ENCODE measurements around the gene ROR1. TPM values are rescaled to one million over a fixed set of nuclear protein-coding genes. Genes with fewer than 3 reads are reported as not detected.

Gene ROR1
- total RNA-seq, 4 donors from 2014 or later = 0.73 to 2.6 (median 1.4) TPM

DNA sequence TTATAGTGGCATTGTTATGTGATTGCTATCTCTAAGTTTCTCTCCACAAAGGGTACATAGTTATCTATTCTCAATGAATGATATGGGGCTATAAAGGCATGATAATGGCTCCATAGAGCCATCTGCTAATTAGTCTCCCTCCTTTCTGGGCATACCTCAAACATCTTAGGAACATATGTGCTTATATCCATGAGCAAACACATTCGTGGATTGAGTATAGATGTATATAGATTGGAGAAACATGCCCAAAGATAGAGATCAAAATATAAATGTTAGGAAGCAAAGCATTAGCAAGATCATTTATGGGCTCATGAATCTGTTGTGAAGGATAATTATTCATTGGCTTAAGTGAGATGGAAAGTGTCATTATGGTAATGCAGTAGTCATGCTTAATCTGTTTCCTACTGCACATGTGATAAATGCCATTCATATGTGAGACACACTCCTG lies 273.8 kb downstream of the ROR1 start:
- intact Hi-C loops (cut with DNase I) = no loop called here
- 92% methylated on average over 1 of the region's 1 CpG for WGBS, 2 donors
- TF ChIP-seq POLR2A (IDR thresholded peaks at IDR 0.05) = no peak
- TF ChIP-seq, protein P1, sequence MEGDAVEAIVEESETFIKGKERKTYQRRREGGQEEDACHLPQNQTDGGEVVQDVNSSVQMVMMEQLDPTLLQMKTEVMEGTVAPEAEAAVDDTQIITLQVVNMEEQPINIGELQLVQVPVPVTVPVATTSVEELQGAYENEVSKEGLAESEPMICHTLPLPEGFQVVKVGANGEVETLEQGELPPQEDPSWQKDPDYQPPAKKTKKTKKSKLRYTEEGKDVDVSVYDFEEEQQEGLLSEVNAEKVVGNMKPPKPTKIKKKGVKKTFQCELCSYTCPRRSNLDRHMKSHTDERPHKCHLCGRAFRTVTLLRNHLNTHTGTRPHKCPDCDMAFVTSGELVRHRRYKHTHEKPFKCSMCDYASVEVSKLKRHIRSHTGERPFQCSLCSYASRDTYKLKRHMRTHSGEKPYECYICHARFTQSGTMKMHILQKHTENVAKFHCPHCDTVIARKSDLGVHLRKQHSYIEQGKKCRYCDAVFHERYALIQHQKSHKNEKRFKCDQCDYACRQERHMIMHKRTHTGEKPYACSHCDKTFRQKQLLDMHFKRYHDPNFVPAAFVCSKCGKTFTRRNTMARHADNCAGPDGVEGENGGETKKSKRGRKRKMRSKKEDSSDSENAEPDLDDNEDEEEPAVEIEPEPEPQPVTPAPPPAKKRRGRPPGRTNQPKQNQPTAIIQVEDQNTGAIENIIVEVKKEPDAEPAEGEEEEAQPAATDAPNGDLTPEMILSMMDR (IDR thresholded peaks at IDR 0.05) = no peak
- H3K27ac ChIP-seq = no peak overlapping the region
- H3K36me3 ChIP-seq = no peaks in the 10 kb centered on the region
- H3K27me3 ChIP-seq = no peaks in the 10 kb centered on the region
- no peak overlapping the region for H3K4me3 ChIP-seq (replicated peaks in 1 of 3)
- H3K9me3 ChIP-seq = no peaks in the 10 kb centered on the region
- DNase-seq = no peak
- H3K4me1 ChIP-seq = peaks cover 0 to 4% of the 10 kb centered on the region in 2 donors

DNA sequence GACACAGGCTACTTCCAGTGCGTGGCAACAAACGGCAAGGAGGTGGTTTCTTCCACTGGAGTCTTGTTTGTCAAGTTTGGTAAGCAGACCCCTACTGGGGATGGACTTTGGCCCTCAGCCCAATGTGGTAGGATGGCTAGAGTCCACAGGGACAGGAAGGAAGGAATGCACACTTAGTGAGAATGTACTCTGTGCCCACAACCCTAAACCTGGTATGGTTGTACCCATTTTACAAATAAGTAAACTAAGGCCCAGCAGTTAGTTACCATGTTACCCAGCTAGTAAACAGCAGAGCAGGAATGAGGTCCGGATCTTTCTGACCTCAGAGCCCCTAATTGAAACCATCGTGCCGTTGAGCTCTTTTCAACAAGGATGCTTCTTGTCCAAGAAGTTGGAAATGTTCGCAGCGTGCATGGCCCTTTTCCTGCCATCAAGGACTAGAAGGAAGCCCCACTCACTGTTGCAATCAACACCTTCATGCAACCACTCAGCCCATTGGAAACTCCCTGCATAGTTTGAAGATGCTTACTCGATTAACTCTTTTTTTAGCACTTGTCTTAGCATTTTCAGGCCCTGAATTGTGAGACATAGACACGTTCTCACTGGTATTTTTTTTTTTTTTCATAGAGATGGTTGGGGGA lies 276.2 kb downstream of the ROR1 start:
- H3K4me3 ChIP-seq (replicated peaks in 1 of 3) = no peak overlapping the region
- no peaks in the 10 kb centered on the region for H3K9me3 ChIP-seq
- intact Hi-C loops (cut with DNase I) = no loop called here
- H3K36me3 ChIP-seq = no peaks in the 10 kb centered on the region
- TF ChIP-seq POLR2A (IDR thresholded peaks at IDR 0.05) = no peak
- TF ChIP-seq, protein P1 (IDR thresholded peaks at IDR 0.05) = no peak
- H3K27me3 ChIP-seq = no peaks in the 10 kb centered on the region
- 79 to 89% methylated on average over 9 of the region's 9 CpGs for WGBS, 2 donors
- H3K4me1 ChIP-seq = no peaks in the 10 kb centered on the region
- H3K27ac ChIP-seq = no peak overlapping the region
- no peak for DNase-seq

DNA sequence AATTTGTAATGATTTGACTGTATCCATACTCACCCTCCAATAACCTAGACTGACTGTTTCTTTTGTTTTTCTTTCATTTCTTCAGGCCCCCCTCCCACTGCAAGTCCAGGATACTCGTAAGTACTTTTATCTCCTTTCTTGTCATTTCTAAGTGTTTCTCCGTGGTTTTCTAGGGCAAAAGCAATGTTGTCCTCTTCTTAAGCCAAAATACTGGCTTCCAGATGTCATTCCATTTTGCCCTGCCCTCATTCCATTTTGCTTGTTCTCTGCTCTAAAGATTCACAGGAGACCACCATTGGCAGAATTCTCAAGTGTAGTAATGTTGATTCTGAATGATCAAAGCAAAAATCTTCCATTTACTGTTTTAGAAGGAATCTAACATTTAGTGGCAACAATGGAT lies 276.8 kb downstream of the ROR1 start:
- no peak overlapping the region for H3K4me3 ChIP-seq (replicated peaks in 1 of 3)
- intact Hi-C loops (cut with DNase I) = no loop called here
- H3K36me3 ChIP-seq = no peaks in the 10 kb centered on the region
- no peak overlapping the region for H3K27ac ChIP-seq
- no peaks in the 10 kb centered on the region for H3K9me3 ChIP-seq
- H3K27me3 ChIP-seq = no peaks in the 10 kb centered on the region
- no peaks in the 10 kb centered on the region for H3K4me1 ChIP-seq
- TF ChIP-seq, protein P1 (IDR thresholded peaks at IDR 0.05) = no peak
- TF ChIP-seq POLR2A (IDR thresholded peaks at IDR 0.05) = no peak
- DNase-seq = no peak
- 48 to 64% methylated on average over 2 of the region's 2 CpGs for WGBS, 2 donors

DNA sequence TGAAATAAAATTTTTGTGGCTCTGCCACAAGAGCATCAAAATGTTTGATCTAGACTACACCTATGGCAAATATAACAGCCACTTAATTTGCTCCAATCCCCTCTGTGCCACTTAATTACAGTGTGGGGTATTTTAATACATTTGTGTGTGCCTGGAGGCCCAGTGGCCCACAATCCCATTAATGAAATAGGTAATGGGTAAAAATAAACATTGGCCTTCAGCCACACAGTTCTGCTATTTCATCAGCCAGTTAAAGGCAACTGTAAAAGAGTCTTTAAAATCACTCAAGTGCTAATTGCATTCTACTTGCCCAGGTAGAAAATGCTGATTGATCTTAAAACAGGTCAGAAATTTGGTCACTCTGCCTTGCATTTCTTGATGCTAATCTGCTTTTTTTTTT lies 278.0 kb downstream of the ROR1 start:
- Histone ChIP-seq H3K4me3 (replicated peaks in 1 of 3) (no peak overlapping the region), H3K36me3 (no peaks in the 10 kb centered on the region), H3K27me3 (no peaks in the 10 kb centered on the region), H3K9me3 (no peaks in the 10 kb centered on the region), H3K27ac (no peak overlapping the region), H3K4me1 (no peaks in the 10 kb centered on the region)
- TF ChIP-seq, protein P1 (IDR thresholded peaks at IDR 0.05) = no peak
- no peak for TF ChIP-seq POLR2A (IDR thresholded peaks at IDR 0.05)
- no peak for DNase-seq
- intact Hi-C loops (cut with DNase I) = no loop called here

DNA sequence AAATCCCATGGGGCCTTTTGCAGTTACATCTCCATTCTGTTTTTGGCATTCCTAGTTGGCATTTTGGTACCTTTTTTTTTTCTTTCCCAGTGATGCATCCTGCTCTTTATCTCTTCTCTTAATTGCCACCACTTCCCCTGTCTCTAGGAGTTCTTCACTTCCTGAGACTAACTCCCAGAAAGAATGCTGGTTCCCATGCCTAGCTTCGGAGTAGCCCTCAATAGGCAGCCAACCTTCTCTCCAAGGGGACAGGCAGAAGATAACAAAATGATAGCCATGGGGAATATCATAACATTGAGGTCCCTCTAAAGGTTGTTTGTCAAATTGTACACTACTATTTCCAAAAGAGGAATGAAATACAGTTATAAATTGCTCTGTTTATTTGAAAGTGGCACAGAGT lies 279.0 kb downstream of the ROR1 start:
- Histone ChIP-seq H3K36me3 (no peaks in the 10 kb centered on the region), H3K4me3 (replicated peaks in 1 of 3) (no peak overlapping the region), H3K9me3 (no peaks in the 10 kb centered on the region), H3K27me3 (no peaks in the 10 kb centered on the region), H3K4me1 (no peaks in the 10 kb centered on the region), H3K27ac (no peak overlapping the region)
- intact Hi-C loops (cut with DNase I) = no loop called here
- TF ChIP-seq, protein P1 (IDR thresholded peaks at IDR 0.05) = no peak
- TF ChIP-seq POLR2A (IDR thresholded peaks at IDR 0.05) = no peak
- DNase-seq = no peak
- 88 to 91% methylated on average over 1 of the region's 1 CpG for WGBS, 2 donors

Data from thyroid gland (tissue), 4 donors.